Tongue (tissue), 2 donors: ENCODE data around the gene MGAT5. TPM values are rescaled to one million over a fixed set of nuclear protein-coding genes. Genes with fewer than 3 reads are reported as not detected.

Experiments used
- DNase-seq: peaks from one replicate; pipeline ENCODE4 v3.0.0-alpha.2; 2015
- total RNA-seq: library from RNA; depleted of rRNA; stranded (reverse); fragments of >200 nt; gene quantifications from one replicate; pipeline ENCODE4 v1.2.3, GENCODE V29; 2014

The MGAT5 gene
- total RNA-seq, 1 donor from 2014 or later = 48.1 TPM

- no peak for DNase-seq
These were observed 3.6 kb downstream of the MGAT5 start for GRCh38 chr2:134257509-134257908.

GRCh38 chr2:134257965-134258683 lies 4.3 kb downstream of the MGAT5 start:
- no peak for DNase-seq

DNA sequence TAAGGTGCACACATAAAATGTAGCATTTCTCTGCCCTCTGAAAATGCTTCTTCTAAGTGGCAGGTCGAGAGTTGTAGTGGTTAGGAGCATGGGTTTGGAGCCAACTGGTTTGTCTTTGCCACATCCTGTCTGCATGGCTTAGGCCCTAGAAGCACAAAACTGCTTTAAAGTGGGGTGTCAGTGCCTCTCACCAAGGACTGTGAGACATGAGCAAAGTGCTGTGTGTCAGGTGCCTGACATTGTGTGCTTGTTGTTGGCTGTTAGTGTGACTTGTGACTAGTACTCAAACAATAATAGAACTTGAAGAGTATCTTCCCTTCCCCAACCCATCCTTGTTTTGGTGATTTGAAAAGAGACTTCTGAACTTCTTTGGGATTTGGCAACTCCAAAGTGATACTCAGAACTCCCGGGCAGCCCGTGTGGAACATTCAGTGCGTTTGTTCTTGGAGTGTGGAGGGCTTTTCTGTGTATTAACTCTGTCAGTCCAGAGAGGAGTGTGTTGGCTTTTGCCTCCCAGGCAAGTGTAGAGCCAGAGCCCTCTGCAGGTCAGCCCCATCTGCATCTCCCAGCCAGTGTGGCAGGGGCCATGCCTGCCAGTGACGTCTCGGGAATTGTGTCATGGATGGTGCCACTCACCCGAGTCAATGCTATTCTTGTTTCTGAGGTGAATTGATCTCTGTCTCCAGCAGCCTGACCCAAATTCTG lies 5.0 kb downstream of the MGAT5 start:
- no peak for DNase-seq

DNA sequence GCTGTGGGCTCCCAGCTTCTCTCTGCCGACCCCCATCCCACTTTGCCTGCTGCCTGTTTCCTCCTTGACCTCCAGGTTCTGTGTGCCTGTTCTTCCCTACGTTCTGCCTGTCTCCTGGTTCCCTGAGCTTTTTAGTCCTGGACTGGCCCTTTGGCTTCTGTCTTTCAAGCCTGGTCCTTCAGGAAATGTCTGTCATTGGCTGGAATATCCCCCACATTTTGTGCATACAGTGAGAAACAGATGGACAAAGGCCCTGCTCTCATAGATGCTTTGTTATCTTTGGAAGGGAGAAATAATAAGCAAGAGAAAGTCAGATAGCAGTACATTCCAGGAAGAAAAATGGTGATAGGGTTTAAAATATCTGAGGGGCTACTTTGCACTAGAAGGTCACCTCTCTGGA lies 5.7 kb downstream of the MGAT5 start:
- no peak for DNase-seq

GRCh38 chr2:134259994-134260393 lies 6.1 kb downstream of the MGAT5 start:
- no peak for DNase-seq

DNA sequence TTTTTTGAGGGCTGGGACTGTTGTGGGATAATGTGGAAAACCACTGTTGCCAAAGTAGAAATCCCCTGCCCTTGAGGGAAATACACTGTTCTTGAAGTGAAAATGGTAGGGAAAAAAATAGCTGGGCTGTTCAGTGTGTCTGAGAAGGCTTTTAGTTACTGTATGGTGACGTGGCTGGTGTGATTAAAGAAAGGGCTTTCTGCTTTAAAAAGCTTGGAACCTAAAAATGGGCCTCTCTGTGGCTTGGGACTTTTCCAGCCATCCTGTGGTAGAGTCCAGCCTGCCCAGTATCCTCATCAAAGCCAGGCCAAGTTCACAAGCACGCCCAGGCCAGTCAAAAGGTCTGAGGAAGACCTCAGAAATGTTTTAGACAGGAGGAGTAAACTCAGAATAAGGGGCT lies 6.8 kb downstream of the MGAT5 start:
- peak; percentile 58 for DNase-seq

GRCh38 chr2:134261398-134262131 lies 7.7 kb downstream of the MGAT5 start:
- DNase-seq = peak; percentile 40

GRCh38 chr2:134262684-134263083 lies 8.8 kb downstream of the MGAT5 start:
- no peak for DNase-seq

DNA sequence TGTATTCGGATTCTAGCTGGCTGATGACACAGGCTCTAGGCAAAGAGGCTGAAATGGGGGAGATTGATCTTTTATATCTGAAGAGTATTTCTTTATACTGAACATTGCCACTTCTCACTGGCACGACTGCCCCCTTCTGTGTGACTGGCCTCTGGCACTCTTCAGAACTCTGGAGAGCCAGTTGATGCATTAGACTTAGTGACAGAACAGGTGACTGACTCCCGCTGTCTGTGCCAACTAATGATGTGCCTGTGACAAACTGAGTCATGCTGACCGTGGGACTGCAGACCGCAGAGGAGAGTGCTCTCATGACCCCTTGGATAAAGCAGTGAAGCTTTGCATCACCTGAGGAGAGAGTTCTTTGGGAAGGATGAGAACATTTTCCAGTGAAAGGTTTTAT lies 14.4 kb downstream of the MGAT5 start:
- peak; percentile 47 for DNase-seq

- DNase-seq = no peak
These were observed 15.4 kb downstream of the MGAT5 start for GRCh38 chr2:134269230-134269629.

DNA sequence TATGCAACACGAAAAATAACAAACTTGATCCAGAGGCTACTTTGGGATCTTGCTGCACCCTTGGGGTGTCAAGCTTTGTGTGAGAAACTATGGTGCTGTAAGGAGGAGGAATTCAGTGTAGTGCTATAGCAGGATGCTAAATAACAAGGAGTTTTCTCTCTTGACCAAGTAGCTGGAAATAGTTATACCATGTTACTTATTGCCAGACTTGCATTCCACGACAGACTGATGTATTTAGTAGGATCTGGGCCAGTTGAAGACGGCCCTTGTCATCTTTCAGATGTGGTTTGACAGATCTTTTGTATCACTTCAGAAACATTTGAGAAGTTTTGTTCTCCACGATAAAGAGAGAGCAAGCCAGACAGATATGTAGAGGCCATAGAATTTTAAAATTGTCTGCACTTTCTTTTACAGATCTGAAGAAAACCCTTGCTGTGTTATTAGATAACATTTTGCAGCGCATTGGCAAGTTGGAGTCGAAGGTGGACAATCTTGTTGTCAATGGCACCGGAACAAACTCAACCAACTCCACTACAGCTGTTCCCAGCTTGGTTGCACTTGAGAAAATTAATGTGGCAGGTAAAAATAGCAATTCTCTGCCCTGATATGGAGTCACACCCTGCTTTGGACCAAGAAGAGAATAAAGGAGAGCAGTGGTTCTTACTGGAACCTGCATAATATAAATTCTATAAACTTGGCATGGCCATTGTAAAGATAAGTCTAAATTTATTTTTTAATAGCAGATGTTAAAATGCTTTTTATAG lies 16.3 kb downstream of the MGAT5 start:
- DNase-seq = no peak

DNA sequence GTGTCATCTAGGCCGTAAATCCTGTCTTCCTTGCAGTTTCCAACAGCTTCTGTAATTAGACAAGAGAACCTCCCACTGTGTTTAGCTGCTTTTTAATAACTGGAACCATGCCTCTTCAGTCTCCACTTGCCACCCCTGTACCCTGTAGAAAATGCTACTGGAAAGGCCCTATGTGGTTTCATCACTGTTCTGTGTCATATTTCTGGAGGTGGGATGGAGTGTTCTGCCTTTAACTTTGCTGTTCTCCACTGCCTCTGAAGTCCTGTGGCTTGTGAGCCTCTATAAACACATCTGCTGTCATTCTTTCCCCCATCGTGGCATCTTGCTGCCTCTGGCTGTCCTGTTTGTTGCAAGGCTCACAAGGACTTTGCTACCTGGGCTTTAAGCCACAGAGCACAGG lies 17.9 kb downstream of the MGAT5 start:
- no peak for DNase-seq

- no peak for DNase-seq
These were observed 18.9 kb downstream of the MGAT5 start for GRCh38 chr2:134272806-134273205.

DNA sequence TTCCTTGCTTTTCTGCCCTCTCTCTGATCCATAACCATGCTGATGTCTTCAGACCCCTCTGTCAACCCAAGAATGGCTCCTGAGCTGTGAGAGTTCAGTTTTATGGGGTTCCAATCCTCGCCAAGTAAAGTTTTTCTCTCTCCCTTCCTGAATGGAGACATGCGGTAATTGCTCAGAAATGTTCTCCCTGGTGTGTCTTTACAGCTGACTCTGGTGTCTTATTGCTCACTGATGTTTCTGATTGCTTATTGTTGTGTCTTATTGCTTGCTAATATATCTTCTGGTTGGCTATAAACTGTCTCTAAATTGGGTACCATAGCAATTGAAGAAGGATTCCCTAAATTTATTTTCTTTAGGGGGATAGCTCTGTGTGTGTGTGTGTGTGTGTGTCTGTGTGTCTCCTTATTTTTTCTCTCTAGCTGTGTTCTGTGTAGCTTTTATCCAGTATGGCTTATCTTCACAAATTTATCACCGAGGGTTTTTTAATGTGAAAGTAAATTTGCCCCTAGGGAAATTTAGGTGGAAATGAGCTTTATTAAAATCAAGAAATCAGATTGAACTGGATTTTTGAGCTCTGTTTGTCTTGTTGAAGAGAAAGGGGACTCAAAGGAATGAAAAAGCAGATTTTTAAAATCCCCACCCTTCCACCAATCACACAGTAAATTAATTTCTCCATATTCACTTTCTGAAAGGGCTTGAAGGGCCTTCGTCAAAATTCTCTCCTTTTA lies 19.5 kb downstream of the MGAT5 start:
- DNase-seq = peak; percentile 51

GRCh38 chr2:134274121-134274520 lies 20.2 kb downstream of the MGAT5 start:
- no peak for DNase-seq

DNA sequence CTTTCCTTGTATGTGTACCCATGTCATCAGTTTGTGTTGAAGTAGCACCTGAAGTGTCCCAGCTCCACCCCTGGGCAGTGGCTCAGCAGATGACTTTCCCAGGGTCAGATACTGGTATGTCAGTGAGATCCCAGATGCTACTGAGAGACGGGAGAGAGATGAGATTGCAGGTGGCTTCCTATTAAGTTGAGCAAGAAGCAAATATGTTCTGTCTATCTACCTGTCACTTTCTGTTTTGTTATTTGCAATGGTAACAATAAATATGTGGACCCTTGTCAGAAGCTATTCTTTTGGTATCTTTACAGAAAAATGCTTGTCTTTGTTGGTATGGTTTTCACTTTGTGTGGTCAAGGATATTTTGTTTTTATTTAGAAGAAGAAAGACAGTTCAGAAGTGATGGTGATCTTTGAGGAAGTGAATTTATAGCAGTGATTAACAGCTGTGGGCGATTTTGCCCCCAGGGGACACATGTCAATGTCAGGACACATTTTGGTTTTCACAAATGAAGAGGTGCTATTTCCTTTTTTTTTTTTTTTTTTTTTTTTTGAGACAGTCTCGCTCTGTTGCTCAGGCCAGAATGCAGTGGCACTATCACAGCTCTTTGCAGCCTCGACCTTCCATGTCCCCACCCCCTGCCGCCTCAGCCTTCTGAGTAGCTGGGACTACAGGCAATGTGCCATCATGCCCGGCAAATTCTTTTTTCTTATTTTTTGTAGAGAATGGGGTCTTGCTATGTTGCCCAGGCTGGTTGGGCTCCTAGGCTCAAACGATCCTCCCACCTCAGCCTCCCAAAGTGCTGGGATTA lies 21.4 kb downstream of the MGAT5 start:
- no peak for DNase-seq

GRCh38 chr2:134276381-134277172 lies 22.7 kb downstream of the MGAT5 start:
- no peak for DNase-seq

- no peak for DNase-seq
These were observed 23.4 kb downstream of the MGAT5 start for GRCh38 chr2:134277223-134277622.

DNA sequence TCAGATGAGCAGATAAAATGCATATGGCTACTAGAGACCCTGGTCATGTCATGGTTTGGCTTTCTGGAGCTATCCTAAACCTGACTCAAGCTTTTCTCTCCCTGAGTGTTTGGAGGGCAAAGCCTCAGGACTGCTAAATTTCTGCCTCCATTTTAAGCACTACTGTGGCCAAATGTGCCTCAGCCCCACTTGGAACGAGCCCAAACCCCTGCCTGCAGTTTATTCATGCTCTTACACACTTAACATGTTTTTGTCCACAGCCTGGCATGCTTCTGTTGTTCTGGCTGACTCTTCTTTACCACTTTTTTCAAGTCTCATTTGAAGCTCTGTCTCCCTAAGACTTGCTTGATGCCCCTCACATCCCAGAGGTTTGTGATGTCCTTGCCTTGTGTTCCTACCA lies 24.7 kb downstream of the MGAT5 start:
- DNase-seq = peak; percentile 64

DNA sequence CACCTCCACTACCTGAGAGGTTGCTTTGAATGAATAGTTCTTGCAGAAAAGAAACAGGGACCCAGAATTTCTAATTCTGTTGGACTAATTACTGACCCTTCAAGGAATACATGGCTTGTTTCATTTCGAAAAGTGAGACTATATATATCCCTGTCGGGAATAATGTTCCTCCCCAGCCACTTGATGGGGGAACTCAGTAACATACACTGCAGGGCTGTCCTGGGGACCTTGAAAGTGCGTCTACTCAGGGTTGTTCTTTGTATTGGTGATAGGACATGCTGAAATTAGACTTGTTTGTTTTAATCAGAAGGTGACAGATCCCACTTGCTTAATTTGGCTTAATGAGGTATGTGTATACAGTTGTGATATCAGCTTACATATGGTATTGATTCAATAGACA lies 25.5 kb downstream of the MGAT5 start:
- no peak for DNase-seq
